ENCODE measurements around the gene CCDC150.

- no peak for TF ChIP-seq CTCF (conservative IDR thresholded peaks at IDR 0.05 in 1 of 2, IDR thresholded peaks at IDR 0.05 in 1 of 2; ENCODE audit: extremely low read depth in 1 of 2, insufficient read depth in 1 of 2, low read depth in 1 of 2, low read length in 2 of 2)
- TF ChIP-seq EZH2 (IDR thresholded peaks at IDR 0.05; ENCODE audit: borderline replicate concordance, low read length), result no peak
These were observed 22.1 kb upstream of the CCDC150 start for GRCh38 chr2:196617430-196617829.
